CD4-positive, alpha-beta T cell treated with Interleukin-6 at 100 ng/mL for 8 hours (primary cell): Measurements from ENCODE around the gene GTF2A1.

Experiments used
- DNase-seq: peaks from one replicate; pipeline ENCODE4 v3.0.0-alpha.2; 2020; ENCODE audit warnings: mixed read lengths, low spot score

Gene GTF2A1

DNA sequence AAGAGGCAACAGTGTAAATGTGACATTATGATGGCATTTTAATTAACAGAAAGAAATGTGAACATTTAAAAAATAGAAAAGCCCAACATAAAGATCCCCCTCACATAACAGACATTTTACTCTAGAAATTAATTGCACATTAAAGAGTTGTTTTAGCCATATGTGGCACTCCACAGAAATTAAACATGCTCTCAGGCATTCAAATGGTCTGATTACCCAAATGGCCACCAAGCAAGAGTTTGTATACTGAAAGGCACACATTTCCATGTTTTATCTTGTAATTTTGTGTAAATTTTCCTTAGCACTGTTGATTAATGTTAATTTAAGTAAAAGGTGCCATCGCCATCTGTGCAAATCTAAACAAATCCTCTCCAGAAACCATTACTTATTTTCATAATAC lies 43.5 kb downstream of the GTF2A1 start:
- no peak for DNase-seq

DNA sequence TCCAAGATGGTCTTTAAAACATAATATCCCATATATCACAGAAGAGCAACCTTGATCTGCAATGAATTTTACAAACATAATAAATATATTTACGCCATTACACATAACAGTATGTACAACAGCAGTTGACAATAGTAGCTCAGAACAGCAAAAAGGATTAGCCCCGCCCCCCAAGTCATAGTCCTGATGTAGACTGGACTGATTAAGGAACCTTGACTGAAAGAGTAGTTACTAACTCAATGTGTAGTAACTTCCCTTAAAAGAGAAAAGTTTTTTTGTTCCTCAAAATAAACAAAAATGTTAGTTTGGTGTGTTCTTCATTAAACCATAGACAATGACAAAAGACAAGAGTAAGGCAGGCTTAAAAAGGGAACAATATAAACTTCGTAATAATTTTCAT lies 44.5 kb downstream of the GTF2A1 start:
- no peak for DNase-seq

- no peak for DNase-seq
These were observed 47.9 kb downstream of the GTF2A1 start for GRCh38 chr14:81172881-81173280.

DNA sequence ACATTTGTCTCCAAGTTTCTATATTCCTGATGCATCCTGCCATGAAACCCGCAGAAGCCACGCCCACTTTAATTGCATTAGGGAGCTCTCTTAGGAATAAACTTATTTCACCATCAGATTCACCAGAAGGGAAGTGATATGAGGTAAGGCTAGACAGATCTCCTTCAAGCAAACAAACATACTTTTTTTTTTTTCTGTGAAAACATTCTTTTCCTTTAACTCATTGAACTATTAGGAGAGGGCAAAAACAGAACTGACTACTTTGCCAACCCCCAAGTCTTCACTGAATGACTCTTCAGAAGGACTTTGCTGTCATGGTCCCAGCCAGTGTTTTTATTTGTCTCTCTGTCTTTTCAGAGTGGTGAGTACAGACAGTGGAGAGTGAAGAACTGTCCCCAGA lies 48.4 kb downstream of the GTF2A1 start:
- no peak for DNase-seq

DNA sequence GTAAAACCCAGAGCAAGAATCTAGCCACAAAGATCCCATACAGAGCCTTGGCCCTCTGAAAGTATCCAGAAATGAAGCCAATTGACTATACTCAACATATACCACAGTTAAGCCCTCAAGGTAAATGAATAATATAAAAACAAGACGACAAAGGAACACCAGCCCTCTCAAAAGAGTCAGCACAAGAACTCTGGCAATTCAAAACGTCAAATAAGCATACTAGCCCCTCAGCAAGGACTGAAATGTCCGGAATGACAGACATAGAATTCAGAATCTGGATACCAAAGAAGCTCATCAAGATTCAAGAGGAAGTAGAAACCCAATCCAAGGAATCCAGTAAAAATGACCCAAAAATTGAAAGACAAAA lies 49.9 kb downstream of the GTF2A1 start:
- DNase-seq = no peak

DNA sequence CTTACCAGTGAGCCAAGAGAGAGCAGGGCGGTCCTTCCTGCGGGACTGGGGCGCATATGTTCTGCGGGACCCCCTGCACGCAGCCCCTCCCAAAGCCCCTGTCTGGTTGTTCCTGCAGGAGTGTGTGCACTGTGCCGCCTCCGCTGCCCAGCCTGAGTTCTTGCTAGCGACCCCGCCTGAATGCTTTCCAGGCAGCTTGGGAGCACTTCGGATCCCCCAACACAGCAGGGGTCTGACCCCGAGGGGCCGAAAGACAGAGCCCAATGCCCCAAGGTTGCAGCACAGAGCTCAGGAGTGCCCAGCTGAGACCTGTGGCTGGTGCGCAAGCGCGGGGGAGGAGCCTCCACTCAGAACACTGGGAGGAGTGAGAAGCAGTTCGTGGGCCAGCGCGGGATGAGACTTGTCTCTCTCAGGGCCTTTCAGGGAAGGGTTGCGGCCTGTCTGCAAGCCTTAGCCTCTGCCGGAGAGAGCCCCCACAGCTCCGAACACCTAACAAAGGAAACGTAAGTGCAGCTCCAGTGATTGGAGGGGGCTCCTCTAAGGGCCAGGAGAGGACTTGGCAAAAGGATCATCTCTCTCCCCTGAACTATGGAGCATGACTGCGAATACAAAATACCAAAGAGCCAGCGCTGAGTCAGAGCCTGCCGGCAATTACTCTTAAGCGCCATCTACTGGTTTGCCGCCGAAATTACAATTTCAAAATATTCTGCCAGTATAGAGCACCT lies 50.5 kb downstream of the GTF2A1 start:
- DNase-seq = peak; percentile 89

DNA sequence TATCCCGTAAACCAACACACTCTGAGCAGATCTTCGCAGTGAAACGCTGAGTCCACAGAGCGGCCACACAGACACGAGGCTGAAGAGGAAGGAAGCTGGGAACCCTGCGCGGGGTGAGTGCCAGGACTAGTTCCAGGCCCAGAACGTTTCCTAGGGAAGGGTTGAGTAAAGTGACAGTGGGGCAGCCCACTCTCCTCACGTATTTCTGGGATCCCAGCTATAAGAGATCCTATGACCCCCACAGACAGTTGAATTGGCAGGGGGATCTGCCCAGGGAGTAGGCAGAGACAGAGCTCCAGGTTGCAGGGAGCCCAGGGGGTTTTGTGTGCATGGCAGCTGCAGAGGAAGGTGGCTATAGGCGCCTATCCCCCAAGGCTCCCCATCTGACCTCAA lies 51.1 kb downstream of the GTF2A1 start:
- DNase-seq = peak; percentile 3

DNA sequence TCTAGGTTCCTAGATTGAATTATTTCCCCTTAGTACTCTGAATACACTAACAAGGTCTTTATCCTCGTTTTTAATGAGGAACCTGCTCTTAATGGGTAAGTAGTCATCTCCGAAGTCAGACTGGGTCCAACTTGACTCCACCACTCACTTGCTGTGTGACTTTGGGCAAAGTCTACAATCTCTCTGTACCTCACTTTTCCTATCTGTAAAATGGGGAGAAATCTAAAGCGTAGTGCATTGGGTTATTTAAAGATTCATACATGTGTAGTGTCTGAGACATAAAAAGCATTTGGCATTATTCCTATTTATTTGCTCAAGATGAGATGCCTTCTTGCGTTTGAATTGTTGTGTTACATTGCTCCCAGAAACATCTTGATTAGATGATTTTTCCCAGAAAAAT lies 51.5 kb downstream of the GTF2A1 start:
- DNase-seq = no peak

DNA sequence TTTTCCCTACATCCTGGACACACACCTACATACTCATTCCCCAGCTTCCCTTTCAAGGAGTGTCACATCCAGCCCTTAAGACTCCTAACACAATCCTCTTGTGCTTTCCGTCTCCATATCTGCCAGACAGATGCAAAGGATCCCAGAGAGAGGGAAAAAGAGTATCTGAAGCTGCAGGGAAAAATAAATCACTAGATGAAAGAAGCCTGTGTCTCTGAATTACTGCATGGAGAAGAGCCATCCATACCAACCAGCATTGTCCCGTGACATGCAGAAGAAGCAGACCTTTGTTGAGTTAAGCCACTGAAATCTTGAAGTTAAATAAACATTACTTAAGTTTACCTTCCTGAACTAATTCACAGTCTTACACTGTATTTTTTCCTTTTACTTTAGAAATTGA lies 54.6 kb downstream of the GTF2A1 start:
- DNase-seq = no peak

DNA sequence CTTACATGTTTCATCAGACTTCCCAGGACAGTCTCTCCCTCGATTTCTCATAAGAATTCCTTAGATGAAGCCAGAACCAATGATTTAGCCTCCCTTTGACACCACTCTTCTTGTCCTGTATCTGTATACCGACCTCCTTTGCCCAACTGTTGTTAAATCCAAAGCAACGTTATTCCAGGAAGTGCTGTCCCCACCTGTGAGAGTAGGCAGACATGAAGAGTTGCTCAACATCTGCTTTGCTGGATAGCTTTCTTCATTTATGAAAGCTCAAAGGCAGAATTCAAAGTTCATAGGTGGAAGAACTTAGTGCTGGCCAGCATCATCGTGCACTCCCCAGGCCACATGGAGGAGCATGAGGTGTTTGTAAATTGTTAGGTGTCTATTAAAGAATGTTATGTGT lies 55.6 kb downstream of the GTF2A1 start:
- DNase-seq = no peak

DNA sequence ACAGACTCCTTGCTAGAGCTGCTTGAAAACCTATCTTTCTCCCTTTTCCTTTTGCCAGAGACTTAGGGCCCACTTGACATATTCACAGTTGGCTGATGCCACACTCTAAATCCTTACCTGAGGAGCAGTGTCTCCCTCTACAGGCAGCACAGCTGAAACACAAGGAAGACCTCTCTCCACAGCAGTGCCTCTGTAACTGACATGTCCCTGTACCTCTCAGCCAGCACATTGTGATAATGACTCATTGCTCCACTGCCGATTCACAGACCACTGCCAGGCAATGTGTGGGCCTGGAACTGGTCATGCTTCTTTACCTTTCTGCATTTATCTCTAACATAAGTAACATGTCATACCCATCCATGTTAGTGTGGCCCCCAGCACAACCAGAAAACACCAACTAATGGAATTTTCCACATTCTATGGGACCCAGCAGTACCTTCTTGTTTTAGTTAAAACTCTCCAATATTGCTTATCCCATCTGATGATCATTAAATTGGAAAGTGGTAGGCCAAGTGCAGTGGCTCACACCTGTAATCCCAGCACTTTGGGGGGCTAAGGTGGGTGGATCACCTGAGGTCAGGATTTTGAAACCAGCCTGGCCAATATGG lies 56.5 kb downstream of the GTF2A1 start:
- DNase-seq = peak; percentile 31

- DNase-seq = no peak
These were observed 57.8 kb downstream of the GTF2A1 start for GRCh38 chr14:81162941-81163340.

GRCh38 chr14:81161749-81162148 lies 59.0 kb downstream of the GTF2A1 start:
- no peak for DNase-seq

DNA sequence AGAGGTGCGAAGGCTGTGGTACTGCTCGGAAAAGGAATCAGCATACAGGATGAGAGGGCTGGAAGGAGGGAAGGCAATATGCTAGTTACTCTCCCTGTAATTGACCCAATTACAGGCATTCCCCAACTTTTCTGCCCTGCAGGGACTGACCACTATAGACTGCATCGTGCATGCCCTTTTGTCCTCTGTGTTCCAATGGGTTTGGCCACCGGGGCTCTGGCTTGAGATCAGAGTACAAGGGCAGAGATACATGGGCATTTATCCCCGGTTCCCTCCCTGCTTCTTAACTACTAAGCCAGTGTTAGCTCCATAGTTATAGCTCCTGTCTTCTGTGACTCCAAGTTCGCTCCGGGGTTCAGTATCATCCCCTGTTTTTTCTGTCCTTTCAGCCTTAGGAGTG lies 59.7 kb downstream of the GTF2A1 start:
- no peak for DNase-seq

- no peak for DNase-seq
These were observed 63.3 kb downstream of the GTF2A1 start for GRCh38 chr14:81157431-81157830.

- DNase-seq = no peak
These were observed 67.6 kb downstream of the GTF2A1 start for GRCh38 chr14:81153187-81153586.

GRCh38 chr14:81148635-81149034 lies 72.1 kb downstream of the GTF2A1 start:
- DNase-seq = no peak

DNA sequence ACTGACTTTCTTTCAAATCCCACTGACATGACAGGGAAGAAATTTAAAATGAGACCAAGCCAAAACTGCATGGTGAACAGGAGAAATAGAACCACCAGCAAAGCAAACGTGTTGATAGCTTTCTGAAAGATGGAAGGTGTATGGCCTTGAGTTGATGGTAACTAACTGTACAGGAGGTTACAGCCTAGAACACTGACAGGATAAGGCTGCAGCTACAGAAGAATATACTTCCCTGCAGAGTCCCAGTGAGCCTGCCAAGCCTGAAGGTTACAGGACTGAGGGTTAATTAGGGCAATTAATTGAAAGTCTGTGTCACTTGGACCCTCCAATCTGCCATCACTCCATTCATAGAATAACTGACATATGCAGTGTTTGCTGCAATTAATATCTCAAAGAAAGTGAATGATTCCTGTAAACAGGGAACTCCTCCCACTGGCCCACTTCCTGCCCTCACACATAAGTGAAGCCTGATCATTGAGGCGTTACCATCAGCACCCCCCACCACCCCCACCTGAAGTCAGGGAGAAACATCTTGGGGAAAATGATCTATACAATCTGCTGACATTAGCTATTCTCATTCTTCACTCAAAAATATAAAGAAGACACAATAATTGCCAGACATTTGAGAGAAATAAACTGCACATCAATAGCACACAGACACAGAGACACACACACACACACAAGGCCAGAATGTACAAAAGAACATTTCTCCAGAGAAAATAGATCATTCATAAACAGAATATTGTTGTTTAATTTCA lies 73.4 kb downstream of the GTF2A1 start:
- no peak for DNase-seq

DNA sequence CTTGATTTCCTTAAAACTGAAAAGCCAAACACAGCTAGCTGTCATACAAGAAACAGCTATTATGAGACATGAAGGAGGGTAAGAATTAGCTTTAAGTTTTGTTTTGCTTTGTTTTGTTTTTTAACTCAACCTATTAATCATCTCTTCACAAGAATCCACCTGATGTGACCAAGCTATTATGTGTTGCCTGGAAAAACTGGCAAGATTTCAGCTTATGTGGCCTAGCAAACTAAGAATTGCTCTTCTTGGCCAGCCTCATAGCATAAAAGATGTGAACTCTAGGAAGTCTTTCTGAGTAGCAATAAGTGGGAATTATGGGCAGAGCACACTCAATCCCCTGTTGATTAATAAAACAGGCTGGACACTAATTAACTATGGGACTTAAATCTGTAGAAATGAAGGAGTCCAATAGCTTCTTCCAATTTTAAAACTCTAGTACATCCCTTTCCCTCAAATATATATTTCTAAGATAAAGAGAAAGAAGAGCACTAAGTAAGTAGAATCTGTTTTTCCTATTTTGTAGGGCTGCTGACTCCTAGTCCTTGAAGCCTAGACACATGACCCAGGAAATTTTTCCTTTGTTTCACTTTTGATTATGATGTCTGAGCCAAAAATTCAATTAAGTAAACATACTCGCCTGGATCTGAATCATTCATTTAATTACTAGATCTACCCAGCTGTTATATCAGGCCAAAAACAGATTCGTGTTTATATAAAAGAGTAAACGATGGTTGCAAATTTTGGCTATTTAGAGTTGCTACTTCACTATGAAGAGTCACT lies 75.7 kb downstream of the GTF2A1 start:
- DNase-seq = no peak

DNA sequence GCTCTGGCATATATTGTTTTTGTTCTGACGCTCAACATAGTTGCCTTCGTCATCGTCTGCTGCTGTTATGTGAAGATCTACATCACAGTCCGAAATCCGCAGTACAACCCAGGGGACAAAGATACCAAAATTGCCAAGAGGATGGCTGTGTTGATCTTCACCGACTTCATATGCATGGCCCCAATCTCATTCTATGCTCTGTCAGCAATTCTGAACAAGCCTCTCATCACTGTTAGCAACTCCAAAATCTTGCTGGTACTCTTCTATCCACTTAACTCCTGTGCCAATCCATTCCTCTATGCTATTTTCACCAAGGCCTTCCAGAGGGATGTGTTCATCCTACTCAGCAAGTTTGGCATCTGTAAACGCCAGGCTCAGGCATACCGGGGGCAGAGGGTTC lies 77.0 kb downstream of the GTF2A1 start:
- DNase-seq = no peak

GRCh38 chr14:81141426-81141825 lies 79.3 kb downstream of the GTF2A1 start:
- DNase-seq = no peak

- DNase-seq = no peak
These were observed 82.3 kb downstream of the GTF2A1 start for GRCh38 chr14:81138429-81138828.

DNA sequence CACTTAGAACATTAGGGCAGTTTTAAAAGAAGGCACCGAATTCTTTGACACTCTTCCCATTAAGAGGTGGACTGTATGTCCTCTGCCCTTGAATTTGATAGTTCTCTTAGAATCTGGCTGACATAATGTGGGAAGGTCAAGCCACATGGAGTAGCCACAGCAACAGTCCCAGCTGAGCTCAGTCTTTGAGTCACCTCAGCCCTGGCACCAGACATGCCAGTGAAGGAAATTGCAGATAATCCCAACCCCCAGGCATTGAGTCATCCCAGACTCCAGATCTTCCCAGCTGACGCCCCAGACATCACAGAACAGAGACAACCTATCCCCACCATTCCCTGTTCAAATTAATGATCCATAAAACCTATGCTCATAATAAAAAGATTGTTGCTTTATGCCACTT lies 83.4 kb downstream of the GTF2A1 start:
- no peak for DNase-seq
